WTC11 (cell line): ENCODE measurements around the gene IRX2. TPM values are rescaled to one million over a fixed set of nuclear protein-coding genes. Genes with fewer than 3 reads are reported as not detected.

ENCODE experiments used
- ATAC-seq: fragments of 200-7000 bp; cut with Tn5 transposase; 2 replicates; pipeline ENCODE4 v1.10.0; 2021; ENCODE audit warnings: mild to moderate bottlenecking, moderate library complexity
- Bru-seq: library from RNA; stranded (reverse); fragments of 400-500 nt; gene quantifications from one replicate; lab custom pipeline; 2021; lab: Mats Ljungman, UMichigan
- CTCF ChIA-PET: fragments of 300-600 bp; sonication (Branson Sonifier 250); formaldehyde crosslinking; loops from one replicate; lab custom pipeline; 2021; ENCODE audit warnings: antibody characterized with exemption; lab: Charles Lee
- POLR2A ChIA-PET: fragments of 350-600 bp; sonication (Branson Sonifier 250); formaldehyde crosslinking; loops from one replicate; lab custom pipeline; 2021; ENCODE audit warnings: antibody characterized with exemption; lab: Charles Lee
- DNase-seq: peaks from one replicate; pipeline ENCODE4 v3.0.0; 2021; ENCODE audit warnings: low spot score
- H3K27ac Mint-ChIP-seq: 2 replicates; pipeline ENCODE4 v1.8.0; 2021; ENCODE audit warnings: mixed read lengths
- H3K27me3 Mint-ChIP-seq: 2 replicates; pipeline ENCODE4 v1.8.0; 2021; ENCODE audit warnings: low read depth, mild to moderate bottlenecking, moderate library complexity, mixed read lengths
- H3K36me3 Mint-ChIP-seq: 2 replicates; pipeline ENCODE4 v1.8.0; 2021; ENCODE audit warnings: mixed read lengths
- H3K4me1 Mint-ChIP-seq: 2 replicates; pipeline ENCODE4 v1.8.0; 2022; ENCODE audit warnings: mixed read lengths
- H3K4me3 Mint-ChIP-seq: 2 replicates; pipeline ENCODE4 v1.8.0; 2021; ENCODE audit warnings: mild to moderate bottlenecking, moderate library complexity, mixed read lengths
- H3K9me3 Mint-ChIP-seq: 2 replicates; pipeline ENCODE4 v1.8.0; 2021; ENCODE audit warnings: mixed read lengths
- JAZF1 ChIP-seq: fragments of 250-450 bp; sonication (Bioruptor Pico); IDR thresholded peaks from 2 replicates; pipeline ENCODE4 v1.9.0; 2021; ENCODE audit warnings: moderate library complexity, mild to moderate bottlenecking, inconsistent platforms
- NFE2L1 ChIP-seq: sonication (generic); formaldehyde crosslinking; IDR thresholded peaks from 2 replicates; pipeline ENCODE4 v1.8.1; 2023; ENCODE audit warnings: missing genetic modification reagents
- NFYB ChIP-seq: sonication (generic); formaldehyde crosslinking; conservative IDR thresholded peaks from 2 replicates; pipeline ENCODE4 v1.8.0; 2022; ENCODE audit warnings: low read depth, missing genetic modification reagents
- SP1 ChIP-seq: sonication (generic); formaldehyde crosslinking; conservative IDR thresholded peaks from 2 replicates; pipeline ENCODE4 v1.8.1; 2022; ENCODE audit warnings: missing genetic modification reagents
- TEAD1 ChIP-seq: sonication (generic); formaldehyde crosslinking; IDR thresholded peaks from 2 replicates; pipeline ENCODE4 v1.8.0; 2022; ENCODE audit warnings: mild to moderate bottlenecking, missing genetic modification reagents
- ZNF138 ChIP-seq: sonication (generic); formaldehyde crosslinking; conservative IDR thresholded peaks from 2 replicates; pipeline ENCODE4 v1.8.1; 2022; ENCODE audit warnings: mild to moderate bottlenecking, moderate library complexity, missing genetic modification reagents
- ZNF317 ChIP-seq: sonication (generic); formaldehyde crosslinking; IDR thresholded peaks from 2 replicates; pipeline ENCODE4 v1.8.1; 2023; ENCODE audit warnings: low read depth, mild to moderate bottlenecking, moderate library complexity, missing genetic modification reagents, borderline replicate concordance
- long read RNA-seq, 3 experiments: library from RNA in 1 of 3; library from capped mRNA in 1 of 3; library from polyadenylated mRNA in 1 of 3; unstranded in 2 of 3; stranded (forward) in 1 of 3; transcript quantifications; one replicate each; pipeline ENCODE4 v2.0.0, GENCODE V29; 2021
- total RNA-seq: library from RNA; stranded (reverse); gene quantifications from 3 replicates; pipeline ENCODE4 v1.2.3, GENCODE V29; 2021
- TF ChIP-seq, protein P1 (sequence below): fragments of 200-600 bp; IDR thresholded peaks from 2 replicates; pipeline ENCODE4 v1.8.0; 2022; ENCODE audit warnings: antibody characterized with exemption
- TF ChIP-seq, protein P2 (sequence below): sonication (generic); formaldehyde crosslinking; IDR thresholded peaks from 2 replicates; pipeline ENCODE4 v1.8.0; 2022; ENCODE audit warnings: mild to moderate bottlenecking, missing genetic modification reagents
- TF ChIP-seq, protein P3 (sequence below): sonication (generic); formaldehyde crosslinking; IDR thresholded peaks from 2 replicates; pipeline ENCODE4 v1.8.0; 2022; ENCODE audit warnings: missing genetic modification reagents
- TF ChIP-seq, protein P4 (sequence below): sonication (generic); formaldehyde crosslinking; IDR thresholded peaks from 2 replicates; pipeline ENCODE4 v1.8.1; 2022; ENCODE audit warnings: mild to moderate bottlenecking, missing genetic modification reagents, moderate library complexity, borderline replicate concordance
- TF ChIP-seq, protein P5 (sequence below): sonication (generic); formaldehyde crosslinking; IDR thresholded peaks from 2 replicates; pipeline ENCODE4 v1.8.0; 2022; ENCODE audit warnings: mild to moderate bottlenecking, missing genetic modification reagents
- TF ChIP-seq, protein P6 (sequence below): fragments of 250-450 bp; sonication (Bioruptor Pico); IDR thresholded peaks from 2 replicates; pipeline ENCODE4 v2.1.2; 2022; ENCODE audit warnings: mild to moderate bottlenecking, moderate library complexity

IRX2 gene
- 51.5 to 63.2 TPM (median 52.0 TPM) in 3 replicates for total RNA-seq
- percentile 97 among the genes with signal in this experiment for Bru-seq, nascent RNA
- long read RNA-seq, experiment 1, transcript IRX2-202 (5 exons, 2,630 nt): major isoform, 29 of 110 reads
- long read RNA-seq, experiment 1, transcript IRX2-201 (4 exons, 2,456 nt): major isoform, 29 of 110 reads
- long read RNA-seq, experiment 1, partial matches to known transcripts: 24 of 110 reads
- long read RNA-seq, experiment 1, other reads (novel, unspliced or antisense): 28 of 110 reads
- long read RNA-seq, experiment 2, transcript IRX2-202 (5 exons, 2,630 nt): major isoform, 19 of 73 reads
- long read RNA-seq, experiment 2, transcript IRX2-201 (4 exons, 2,456 nt): minor isoform, 15 of 73 reads
- long read RNA-seq, experiment 2, partial matches to known transcripts: 16 of 73 reads
- long read RNA-seq, experiment 2, other reads (novel, unspliced or antisense): 23 of 73 reads
- long read RNA-seq, experiment 3, partial matches to known transcripts: 0 of 1 reads
- long read RNA-seq, experiment 3, other reads (novel, unspliced or antisense): 1 of 1 reads

DNA sequence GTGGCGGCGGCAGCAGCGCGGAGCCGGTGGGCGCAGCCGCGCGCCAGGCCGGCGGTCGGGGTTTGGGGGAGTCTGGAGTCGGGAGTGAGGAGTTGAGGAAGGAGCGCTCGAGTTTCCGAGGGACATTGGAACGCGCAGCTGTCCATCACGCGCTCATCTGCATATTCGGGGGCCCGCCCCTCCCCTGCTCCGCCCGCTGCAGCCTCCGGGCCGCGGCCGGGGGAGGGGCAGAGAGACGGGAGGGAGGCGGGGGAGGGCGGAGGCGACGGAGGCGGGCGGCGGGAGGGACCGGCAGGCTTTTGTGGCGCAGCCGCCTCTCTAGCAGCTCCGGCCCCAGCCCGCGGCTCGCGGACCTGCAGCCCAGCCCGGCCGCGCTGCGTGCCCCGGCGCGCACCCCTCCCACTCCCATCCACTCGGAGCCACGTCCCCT, at the start of gene IRX2:
Gene IRX2 (minus strand): TSS at position 86 of the 430 bp plus-strand sequence. CDS start 264 bp downstream, outside the sequence.
- ATAC-seq: peak; percentile 62
- 0 out of 2 replicates have a peak within 1 kb of the TSS, but pooled peaks have one; percentile 32 for H3K27ac Mint-ChIP-seq
- peaks cover 42% of the 10 kb centered on the region for H3K4me1 Mint-ChIP-seq
- H3K27me3 Mint-ChIP-seq: peaks cover 63% of the 10 kb centered on the region
- TF ChIP-seq SP1 (peak; percentile 69), NFYB (CRISPR knock-in tag) (peak; percentile 42), TEAD1 (CRISPR knock-in tag) (0 out of 2 replicates have a peak, but pooled peaks have one; percentile 8)
- TF ChIP-seq, protein P1, sequence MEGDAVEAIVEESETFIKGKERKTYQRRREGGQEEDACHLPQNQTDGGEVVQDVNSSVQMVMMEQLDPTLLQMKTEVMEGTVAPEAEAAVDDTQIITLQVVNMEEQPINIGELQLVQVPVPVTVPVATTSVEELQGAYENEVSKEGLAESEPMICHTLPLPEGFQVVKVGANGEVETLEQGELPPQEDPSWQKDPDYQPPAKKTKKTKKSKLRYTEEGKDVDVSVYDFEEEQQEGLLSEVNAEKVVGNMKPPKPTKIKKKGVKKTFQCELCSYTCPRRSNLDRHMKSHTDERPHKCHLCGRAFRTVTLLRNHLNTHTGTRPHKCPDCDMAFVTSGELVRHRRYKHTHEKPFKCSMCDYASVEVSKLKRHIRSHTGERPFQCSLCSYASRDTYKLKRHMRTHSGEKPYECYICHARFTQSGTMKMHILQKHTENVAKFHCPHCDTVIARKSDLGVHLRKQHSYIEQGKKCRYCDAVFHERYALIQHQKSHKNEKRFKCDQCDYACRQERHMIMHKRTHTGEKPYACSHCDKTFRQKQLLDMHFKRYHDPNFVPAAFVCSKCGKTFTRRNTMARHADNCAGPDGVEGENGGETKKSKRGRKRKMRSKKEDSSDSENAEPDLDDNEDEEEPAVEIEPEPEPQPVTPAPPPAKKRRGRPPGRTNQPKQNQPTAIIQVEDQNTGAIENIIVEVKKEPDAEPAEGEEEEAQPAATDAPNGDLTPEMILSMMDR: no peak
- POLR2A ChIA-PET: interaction anchor here (2.9 kb wide), 1 partner anchor 11 kb away, joined by 18 read pairs; no protein-coding TSS in a partner anchor
- CTCF ChIA-PET: interaction anchor here (1.7 kb wide), 1 partner anchor 29 kb away, joined by 5 read pairs; no protein-coding TSS in a partner anchor
- peaks cover 18% of the 10 kb centered on the region for H3K36me3 Mint-ChIP-seq
- DNase-seq: peak; percentile 92
- H3K9me3 Mint-ChIP-seq: no peaks in the 10 kb centered on the region
- H3K4me3 Mint-ChIP-seq: peak within 1 kb of the TSS; percentile 87

DNA sequence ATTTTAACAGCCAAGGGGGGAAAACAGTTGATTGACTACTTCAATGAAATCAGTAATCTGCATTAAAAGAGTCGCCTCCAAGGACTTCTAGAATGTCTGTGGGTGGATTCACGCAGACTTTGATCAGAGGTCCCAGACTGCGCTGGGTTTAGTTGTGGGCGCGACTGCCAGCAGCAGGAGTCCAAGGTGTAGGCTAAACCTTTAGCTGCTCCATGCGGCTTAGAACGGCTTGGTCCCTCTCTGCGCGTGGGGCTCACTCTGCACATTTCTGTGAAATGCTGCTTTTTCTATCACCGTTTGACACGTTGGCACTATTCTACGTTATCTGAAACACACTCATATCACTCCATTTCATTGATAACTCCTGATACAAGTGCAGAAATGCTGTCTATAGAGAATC, 48.6 kb upstream of the IRX2 start:
- ChIA-PET POLR2A (no interaction called here), CTCF (no interaction called here)
- DNase-seq: no peak
- H3K9me3 Mint-ChIP-seq: no peaks in the 10 kb centered on the region
- H3K27me3 Mint-ChIP-seq: no peaks in the 10 kb centered on the region
- no peak overlapping the region for H3K27ac Mint-ChIP-seq
- no peaks in the 10 kb centered on the region for H3K36me3 Mint-ChIP-seq
- H3K4me1 Mint-ChIP-seq: 0 out of 2 replicates have a peak, but pooled peaks cover 3% of the 10 kb centered on the region
- H3K4me3 Mint-ChIP-seq: no peak overlapping the region
- no peak for TF ChIP-seq ZNF138 (CRISPR knock-in tag)
- TF ChIP-seq, protein P2, sequence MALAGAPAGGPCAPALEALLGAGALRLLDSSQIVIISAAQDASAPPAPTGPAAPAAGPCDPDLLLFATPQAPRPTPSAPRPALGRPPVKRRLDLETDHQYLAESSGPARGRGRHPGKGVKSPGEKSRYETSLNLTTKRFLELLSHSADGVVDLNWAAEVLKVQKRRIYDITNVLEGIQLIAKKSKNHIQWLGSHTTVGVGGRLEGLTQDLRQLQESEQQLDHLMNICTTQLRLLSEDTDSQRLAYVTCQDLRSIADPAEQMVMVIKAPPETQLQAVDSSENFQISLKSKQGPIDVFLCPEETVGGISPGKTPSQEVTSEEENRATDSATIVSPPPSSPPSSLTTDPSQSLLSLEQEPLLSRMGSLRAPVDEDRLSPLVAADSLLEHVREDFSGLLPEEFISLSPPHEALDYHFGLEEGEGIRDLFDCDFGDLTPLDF (CRISPR knock-in tag): no peak
- no peak for TF ChIP-seq ZNF317 (CRISPR knock-in tag)
- TF ChIP-seq, protein P3, sequence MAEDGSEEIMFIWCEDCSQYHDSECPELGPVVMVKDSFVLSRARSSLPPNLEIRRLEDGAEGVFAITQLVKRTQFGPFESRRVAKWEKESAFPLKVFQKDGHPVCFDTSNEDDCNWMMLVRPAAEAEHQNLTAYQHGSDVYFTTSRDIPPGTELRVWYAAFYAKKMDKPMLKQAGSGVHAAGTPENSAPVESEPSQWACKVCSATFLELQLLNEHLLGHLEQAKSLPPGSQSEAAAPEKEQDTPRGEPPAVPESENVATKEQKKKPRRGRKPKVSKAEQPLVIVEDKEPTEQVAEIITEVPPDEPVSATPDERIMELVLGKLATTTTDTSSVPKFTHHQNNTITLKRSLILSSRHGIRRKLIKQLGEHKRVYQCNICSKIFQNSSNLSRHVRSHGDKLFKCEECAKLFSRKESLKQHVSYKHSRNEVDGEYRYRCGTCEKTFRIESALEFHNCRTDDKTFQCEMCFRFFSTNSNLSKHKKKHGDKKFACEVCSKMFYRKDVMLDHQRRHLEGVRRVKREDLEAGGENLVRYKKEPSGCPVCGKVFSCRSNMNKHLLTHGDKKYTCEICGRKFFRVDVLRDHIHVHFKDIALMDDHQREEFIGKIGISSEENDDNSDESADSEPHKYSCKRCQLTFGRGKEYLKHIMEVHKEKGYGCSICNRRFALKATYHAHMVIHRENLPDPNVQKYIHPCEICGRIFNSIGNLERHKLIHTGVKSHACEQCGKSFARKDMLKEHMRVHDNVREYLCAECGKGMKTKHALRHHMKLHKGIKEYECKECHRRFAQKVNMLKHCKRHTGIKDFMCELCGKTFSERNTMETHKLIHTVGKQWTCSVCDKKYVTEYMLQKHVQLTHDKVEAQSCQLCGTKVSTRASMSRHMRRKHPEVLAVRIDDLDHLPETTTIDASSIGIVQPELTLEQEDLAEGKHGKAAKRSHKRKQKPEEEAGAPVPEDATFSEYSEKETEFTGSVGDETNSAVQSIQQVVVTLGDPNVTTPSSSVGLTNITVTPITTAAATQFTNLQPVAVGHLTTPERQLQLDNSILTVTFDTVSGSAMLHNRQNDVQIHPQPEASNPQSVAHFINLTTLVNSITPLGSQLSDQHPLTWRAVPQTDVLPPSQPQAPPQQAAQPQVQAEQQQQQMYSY (CRISPR knock-in tag): no peak
- TF ChIP-seq, protein P4, sequence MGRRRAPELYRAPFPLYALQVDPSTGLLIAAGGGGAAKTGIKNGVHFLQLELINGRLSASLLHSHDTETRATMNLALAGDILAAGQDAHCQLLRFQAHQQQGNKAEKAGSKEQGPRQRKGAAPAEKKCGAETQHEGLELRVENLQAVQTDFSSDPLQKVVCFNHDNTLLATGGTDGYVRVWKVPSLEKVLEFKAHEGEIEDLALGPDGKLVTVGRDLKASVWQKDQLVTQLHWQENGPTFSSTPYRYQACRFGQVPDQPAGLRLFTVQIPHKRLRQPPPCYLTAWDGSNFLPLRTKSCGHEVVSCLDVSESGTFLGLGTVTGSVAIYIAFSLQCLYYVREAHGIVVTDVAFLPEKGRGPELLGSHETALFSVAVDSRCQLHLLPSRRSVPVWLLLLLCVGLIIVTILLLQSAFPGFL (CRISPR knock-in tag): no peak
- TF ChIP-seq, protein P5, sequence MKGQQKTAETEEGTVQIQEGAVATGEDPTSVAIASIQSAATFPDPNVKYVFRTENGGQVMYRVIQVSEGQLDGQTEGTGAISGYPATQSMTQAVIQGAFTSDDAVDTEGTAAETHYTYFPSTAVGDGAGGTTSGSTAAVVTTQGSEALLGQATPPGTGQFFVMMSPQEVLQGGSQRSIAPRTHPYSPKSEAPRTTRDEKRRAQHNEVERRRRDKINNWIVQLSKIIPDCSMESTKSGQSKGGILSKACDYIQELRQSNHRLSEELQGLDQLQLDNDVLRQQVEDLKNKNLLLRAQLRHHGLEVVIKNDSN: no peak
- no peak for TF ChIP-seq NFE2L1
- TF ChIP-seq, protein P6, sequence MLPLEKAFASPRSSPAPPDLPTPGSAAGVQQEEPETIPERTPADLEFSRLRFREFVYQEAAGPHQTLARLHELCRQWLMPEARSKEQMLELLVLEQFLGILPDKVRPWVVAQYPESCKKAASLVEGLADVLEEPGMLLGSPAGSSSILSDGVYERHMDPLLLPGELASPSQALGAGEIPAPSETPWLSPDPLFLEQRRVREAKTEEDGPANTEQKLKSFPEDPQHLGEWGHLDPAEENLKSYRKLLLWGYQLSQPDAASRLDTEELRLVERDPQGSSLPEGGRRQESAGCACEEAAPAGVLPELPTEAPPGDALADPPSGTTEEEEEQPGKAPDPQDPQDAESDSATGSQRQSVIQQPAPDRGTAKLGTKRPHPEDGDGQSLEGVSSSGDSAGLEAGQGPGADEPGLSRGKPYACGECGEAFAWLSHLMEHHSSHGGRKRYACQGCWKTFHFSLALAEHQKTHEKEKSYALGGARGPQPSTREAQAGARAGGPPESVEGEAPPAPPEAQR (CRISPR knock-in tag): no peak
- TF ChIP-seq JAZF1 (CRISPR knock-in tag): no peak
- ATAC-seq: no peak
